Endothelial cell of umbilical vein (primary cell): ENCODE results near the gene TMEM40. TPM values are rescaled to one million over a fixed set of nuclear protein-coding genes. Genes with fewer than 3 reads are reported as not detected.

Source experiments
- BruUV-seq: library from RNA; stranded (reverse); fragments of 400-500 nt; replicated peaks from 2 replicates; lab custom pipeline; 2021; lab: Mats Ljungman, UMichigan
- CTCF ChIA-PET: fragments of 300-600, 350-600 bp; sonication (Branson Sonifier 250); formaldehyde crosslinking; loops from one replicate; lab custom pipeline; 2021; ENCODE audit warnings: antibody characterized with exemption, inconsistent platforms; lab: Charles Lee
- POLR2A ChIA-PET: fragments of 300-600, 350-600 bp; sonication (Branson Sonifier 250); formaldehyde crosslinking; loops from one replicate; lab custom pipeline; 2021; ENCODE audit warnings: antibody characterized with exemption, inconsistent platforms; lab: Charles Lee
- DNase-seq: peaks from one replicate; pipeline ENCODE4 v3.0.0-alpha.2; 2011; ENCODE audit warnings: low read depth, low spot score
- FAIRE-seq: peaks from 2 replicates; lab custom pipeline; 2011; peaks lifted over from hg19 to GRCh38; lab: Jason Lieb, UNC
- H2AFZ ChIP-seq: 2 replicates; pipeline ENCODE4 v1.6.0; 2012; ENCODE audit warnings: low read depth, low read length, control low read depth, inconsistent platforms
- H3K27ac ChIP-seq: 2 replicates; pipeline ENCODE4 v1.5.1; 2011; ENCODE audit warnings: low read depth, mild to moderate bottlenecking, control low read depth, low read length, moderate library complexity; ENCODE audit not compliant: insufficient read depth
- H3K27me3 ChIP-seq, 2 experiments: 2 replicates each; pipeline versions ENCODE4 v1.6.0 to v1.6.1; 2011; ENCODE audit warnings: low read length in 2 of 2, mixed read lengths in 1 of 2; ENCODE audit not compliant: control insufficient read depth in 2 of 2, insufficient read depth in 2 of 2
- H3K36me3 ChIP-seq, 2 experiments: 2 replicates in 1 of 2; 3 replicates in 1 of 2; pipeline ENCODE4 v1.5.1; 2011; ENCODE audit warnings: low read length in 2 of 2, mild to moderate bottlenecking in 1 of 2, moderate library complexity in 1 of 2; ENCODE audit not compliant: control insufficient read depth in 2 of 2, insufficient read depth in 2 of 2; ENCODE audit errors: extremely low read depth in 1 of 2
- H3K4me1 ChIP-seq: 3 replicates; pipeline ENCODE4 v1.5.1; 2011; ENCODE audit warnings: mild to moderate bottlenecking, low read length; ENCODE audit not compliant: control insufficient read depth, insufficient read depth; ENCODE audit errors: extremely low read depth
- H3K4me2 ChIP-seq: 2 replicates; pipeline ENCODE4 v1.6.1; 2011; ENCODE audit warnings: low read length, control low read depth, mixed read lengths; ENCODE audit not compliant: insufficient read depth
- H3K4me3 ChIP-seq, 3 experiments: fragments of 200-600 bp in 1 of 3; sonication (generic), shearing (Covaris generic) in 1 of 3; replicated peaks in 1 of 3; 2 replicates each; pipeline ENCODE4 v1.5.1; 2011 to 2016; ENCODE audit warnings: control low read depth in 3 of 3, low read length in 3 of 3, mild to moderate bottlenecking in 2 of 3, inconsistent platforms in 1 of 3, low read depth in 1 of 3, moderate library complexity in 1 of 3; ENCODE audit not compliant: insufficient read depth in 1 of 3
- H3K79me2 ChIP-seq: 2 replicates; pipeline ENCODE4 v1.6.0; 2012; ENCODE audit warnings: low read length, inconsistent platforms; ENCODE audit not compliant: control insufficient read depth, insufficient read depth
- H3K9ac ChIP-seq: replicated peaks from 2 replicates; pipeline ENCODE3; 2011; ENCODE audit warnings: low read length, control low read depth; ENCODE audit not compliant: insufficient read depth; ENCODE audit errors: extremely low read depth
- H3K9me1 ChIP-seq: replicated peaks from 3 replicates; pipeline ENCODE4 v1.6.0; 2011; ENCODE audit warnings: mild to moderate bottlenecking, low read length; ENCODE audit not compliant: control insufficient read depth, insufficient read depth; ENCODE audit errors: extremely low read depth
- H3K9me3 ChIP-seq: replicated peaks from 2 replicates; pipeline ENCODE4 v1.5.1; 2012; ENCODE audit warnings: low read length, inconsistent platforms; ENCODE audit not compliant: control insufficient read depth, insufficient read depth
- H4K20me1 ChIP-seq: replicated peaks from 2 replicates; pipeline ENCODE3; 2011; ENCODE audit warnings: mild to moderate bottlenecking, low read length; ENCODE audit not compliant: control insufficient read depth, insufficient read depth; ENCODE audit errors: extremely low read depth
- CTCF ChIP-seq, 2 donors: IDR thresholded peaks; 1 replicate in 1 of 2; 2 replicates in 1 of 2; pipeline ENCODE4 v1.5.1; 2011; ENCODE audit warnings: low read length in 2 of 2, mild to moderate bottlenecking in 2 of 2, moderate library complexity in 2 of 2, control low read depth in 1 of 2, inconsistent platforms in 1 of 2, low read depth in 1 of 2; ENCODE audit not compliant: insufficient read depth in 1 of 2; ENCODE audit errors: extremely low read depth in 1 of 2
- EZH2 ChIP-seq: IDR thresholded peaks from 2 replicates; pipeline ENCODE4 v1.6.1; 2012; ENCODE audit warnings: borderline replicate concordance, low read depth, mild to moderate bottlenecking, moderate library complexity, low read length, inconsistent platforms; ENCODE audit not compliant: severe bottlenecking
- FOS ChIP-seq: IDR thresholded peaks from 2 replicates; pipeline ENCODE4 v1.6.1; 2011; ENCODE audit warnings: mild to moderate bottlenecking, low read length, moderate library complexity, borderline replicate concordance; ENCODE audit not compliant: insufficient read depth
- GATA2 ChIP-seq: IDR thresholded peaks from 2 replicates; pipeline ENCODE4 v1.7.0; 2011; ENCODE audit warnings: low read depth, mild to moderate bottlenecking, moderate library complexity, mixed read lengths, low read length; ENCODE audit not compliant: insufficient read length, insufficient read depth
- JUN ChIP-seq: IDR thresholded peaks from 2 replicates; pipeline ENCODE4 v1.6.1; 2011; ENCODE audit warnings: borderline replicate concordance, low read depth; ENCODE audit not compliant: insufficient read length, insufficient read depth
- MYC ChIP-seq: IDR thresholded peaks from one replicate; pipeline ENCODE4 v1.6.1; 2011; ENCODE audit warnings: mild to moderate bottlenecking, low read depth, low read length
- POLR2A ChIP-seq: IDR thresholded peaks from 2 replicates; pipeline ENCODE4 v1.6.1; 2012; ENCODE audit warnings: low read depth, mild to moderate bottlenecking, control low read depth, low read length
- POLR2AphosphoS5 ChIP-seq: IDR thresholded peaks from 2 replicates; pipeline ENCODE4 v1.6.1; 2012; ENCODE audit warnings: low read depth, mild to moderate bottlenecking, control low read depth, low read length, moderate library complexity; ENCODE audit not compliant: insufficient read depth
- dilution Hi-C: fragments of 300-500 bp; cut with MboI; formaldehyde crosslinking; loops from one replicate; pipeline ENCODE4 v1.15.0; 2019; ENCODE audit warnings: low sequenced_read_pairs; ENCODE audit not compliant: extremely low pct_ligation_motif_present
- intact Hi-C: fragments of 100-400 bp; cut with micrococcal nuclease; formaldehyde crosslinking; loops from one replicate; pipeline ENCODE4 v1.10.0; 2022
- polyA plus RNA-seq, 4 experiments: library from polyadenylated mRNA; depleted of rRNA in 3 of 4; stranded (reverse) in 3 of 4; unstranded in 1 of 4; fragments of >200 nt; gene quantifications; 2 replicates each; pipeline versions ENCODE4 v1.2.1 to v1.2.3, GENCODE V29; 2011 to 2012; ENCODE audit warnings: missing spikeins in 1 of 4
- total RNA-seq: library from RNA; stranded (reverse); gene quantifications from 2 replicates; pipeline ENCODE4 v1.2.3, GENCODE V29; 2021
- TF ChIP-seq, protein P1 (sequence below): IDR thresholded peaks from 2 replicates; pipeline ENCODE4 v1.6.1; 2011; ENCODE audit not compliant: insufficient read depth, insufficient read length

TMEM40 gene
- total and polyA plus RNA-seq, 2 donors (not counting 3 experiments of a cell fraction or from before 2014, with no cell fraction given): not detected

DNA sequence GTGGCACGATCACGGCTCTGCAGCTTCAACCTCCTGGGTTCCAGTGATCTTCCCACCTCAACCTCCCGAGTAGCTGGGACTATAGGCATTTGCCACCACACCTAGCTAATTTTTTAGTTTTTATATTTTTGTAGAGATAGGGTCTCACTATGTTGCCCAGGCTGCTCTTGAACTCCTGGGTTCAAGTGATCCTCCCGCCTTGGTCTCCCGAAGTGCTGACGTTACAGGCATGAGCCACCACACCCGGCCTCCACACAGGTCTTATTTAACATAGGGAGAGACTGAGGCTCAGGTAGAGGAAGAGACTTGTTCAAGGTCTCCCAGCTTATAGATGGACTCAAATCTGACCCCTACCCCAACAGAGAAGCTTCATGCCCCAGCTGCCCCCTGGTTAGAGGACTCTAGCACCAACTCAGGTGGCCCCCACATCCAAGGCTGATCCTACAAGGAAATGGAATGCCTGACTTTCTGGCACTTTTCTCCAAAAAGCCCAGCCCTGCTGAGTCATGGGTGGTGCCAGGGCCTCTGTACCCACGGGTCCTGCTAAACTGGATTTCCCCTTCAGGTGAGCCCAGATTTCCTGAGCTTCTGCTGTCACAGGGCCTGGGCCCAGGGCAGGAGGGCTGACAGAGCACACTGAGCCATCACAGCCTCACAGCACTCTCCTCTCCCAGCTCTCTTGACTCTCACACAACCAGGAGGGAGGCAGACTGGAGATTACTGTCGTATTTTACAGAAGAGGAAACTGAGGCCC, 5.6 kb downstream of the TMEM40 start:
- Histone ChIP-seq H4K20me1 (no peaks in the 10 kb centered on the region), H3K4me1 (peaks cover 3% of the 10 kb centered on the region), H3K9me3 (no peaks in the 10 kb centered on the region), H3K36me3 (no peaks in the 10 kb centered on the region), H3K79me2 (no peaks in the 10 kb centered on the region), H3K27ac (no peak overlapping the region), H3K27me3 (no peaks in the 10 kb centered on the region), H3K9me1 (no peaks in the 10 kb centered on the region), H3K4me3 (no peak overlapping the region), H3K4me2 (no peak overlapping the region), H3K9ac (no peak overlapping the region), H2AFZ (no peak overlapping the region)
- dilution Hi-C loops: no loop called here
- BruUV-seq: no TSS peak
- no peak for TF ChIP-seq CTCF (IDR thresholded peaks at IDR 0.05; ENCODE audit: extremely low read depth in 1 of 2, insufficient read depth in 1 of 2, low read depth in 1 of 2, low read length in 2 of 2)
- no peak for TF ChIP-seq MYC
- TF ChIP-seq GATA2: no peak
- TF ChIP-seq POLR2AphosphoS5: no peak
- TF ChIP-seq EZH2: no peak
- TF ChIP-seq FOS: no peak
- TF ChIP-seq, protein P1, sequence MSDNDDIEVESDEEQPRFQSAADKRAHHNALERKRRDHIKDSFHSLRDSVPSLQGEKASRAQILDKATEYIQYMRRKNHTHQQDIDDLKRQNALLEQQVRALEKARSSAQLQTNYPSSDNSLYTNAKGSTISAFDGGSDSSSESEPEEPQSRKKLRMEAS: no peak
- TF ChIP-seq JUN: no peak
- no peak for TF ChIP-seq POLR2A
- CTCF ChIA-PET: interaction anchor here (1.8 kb wide), 1 partner anchor 34 kb away, joined by 5 read pairs; no protein-coding TSS in a partner anchor
- POLR2A ChIA-PET: no interaction called here
- DNase-seq (no peak), FAIRE-seq (no peak)
- intact Hi-C loops: no loop called here
